ENCODE results near the gene SH3PXD2B. TPM values are rescaled to one million over a fixed set of nuclear protein-coding genes. Genes with fewer than 3 reads are reported as not detected.
A peak's percentile ranks its signal among the peaks of the same experiment; 100 is the strongest.

Gene SH3PXD2B
- total and polyA plus RNA-seq, 2 donors (not counting 1 experiment from before 2014, with no cell fraction given): not detected

GRCh38 chr5:172453206-172453985 lies 929 bp downstream of the SH3PXD2B start:
- peaks cover 60% of the 10 kb centered on the region for H3K27me3 Mint-ChIP-seq
- no peaks in the 10 kb centered on the region for H3K9me3 Mint-ChIP-seq (ENCODE audit: insufficient read depth)
- Histone ChIP-seq H3K79me2 (ENCODE audit: control insufficient read depth, insufficient read depth, low read length) (no peaks in the 10 kb centered on the region), H2AFZ (ENCODE audit: insufficient read depth, low read depth, low read length, poor library complexity, severe bottlenecking) (peak overlapping the region; percentile 62), H3K4me3 (ENCODE audit: control extremely low read depth in 1 of 5, extremely low read depth in 1 of 5, insufficient read depth in 1 of 5, low read depth in 2 of 5, low read length in 4 of 5) (peak overlapping the region in 3 of 5 experiments; percentile 43 to 52 (median 51)), H3K4me2 (replicated peaks; ENCODE audit: low read depth, low read length, poor library complexity, severe bottlenecking) (peak overlapping the region; percentile 81), H3K4me1 (ENCODE audit: control insufficient read depth in 2 of 2, insufficient read depth in 2 of 2, low read length in 2 of 2) (peaks cover 7 to 8% of the 10 kb centered on the region in 2 donors), H3K27ac (ENCODE audit: low read length in 2 of 2) (no peak overlapping the region), H3K27me3 (replicated peaks in 1 of 4; ENCODE audit: control extremely low read depth in 1 of 4, control insufficient read depth in 3 of 4, insufficient read depth in 4 of 4, low read length in 3 of 4) (peaks cover 0 to 51% (median 19%) of the 10 kb centered on the region in 4 experiments), H4K20me1 (ENCODE audit: control insufficient read depth, insufficient read depth, low read length, poor library complexity, severe bottlenecking) (no peaks in the 10 kb centered on the region), H3K9ac (ENCODE audit: low read length) (peak overlapping the region; percentile 54), H3K9me3 (ENCODE audit: control extremely low read depth in 1 of 3, control insufficient read depth in 2 of 3, insufficient read depth in 1 of 3, low read length in 2 of 3) (no peaks in the 10 kb centered on the region), H3K36me3 (replicated peaks in 1 of 2; ENCODE audit: control extremely low read depth in 1 of 2, control insufficient read depth in 1 of 2, extremely low read depth in 1 of 2, insufficient read depth in 2 of 2, low read length in 1 of 2) (no peaks in the 10 kb centered on the region)
- intact Hi-C loops (cut with micrococcal nuclease): loop anchor here (10.0 kb wide), 1 partner anchor 461 kb away; no protein-coding TSS in a partner anchor
- peaks cover 12% of the 10 kb centered on the region for H3K4me1 Mint-ChIP-seq
- ChIA-PET CTCF (no interaction called here), POLR2A (no interaction called here)
- TF ChIP-seq EZH2 (IDR thresholded peaks at IDR 0.05; ENCODE audit: borderline replicate concordance, insufficient read depth, low read depth, low read length, poor library complexity, severe bottlenecking) (no peak), CTCF (IDR thresholded peaks at IDR 0.05) (no peak)
- peak overlapping the region; percentile 78 for H3K4me3 Mint-ChIP-seq
- ATAC-seq (ENCODE audit: low read depth) (no peak), DNase-seq (no peak)
- WGBS (ENCODE audit: insufficient coverage): 35% methylated on average over 21 of the region's 24 CpGs
- H3K27ac Mint-ChIP-seq: no peak overlapping the region

Data from B cell (primary cell).